ENCODE measurements around the gene ABTB2.

Gene ABTB2

DNA sequence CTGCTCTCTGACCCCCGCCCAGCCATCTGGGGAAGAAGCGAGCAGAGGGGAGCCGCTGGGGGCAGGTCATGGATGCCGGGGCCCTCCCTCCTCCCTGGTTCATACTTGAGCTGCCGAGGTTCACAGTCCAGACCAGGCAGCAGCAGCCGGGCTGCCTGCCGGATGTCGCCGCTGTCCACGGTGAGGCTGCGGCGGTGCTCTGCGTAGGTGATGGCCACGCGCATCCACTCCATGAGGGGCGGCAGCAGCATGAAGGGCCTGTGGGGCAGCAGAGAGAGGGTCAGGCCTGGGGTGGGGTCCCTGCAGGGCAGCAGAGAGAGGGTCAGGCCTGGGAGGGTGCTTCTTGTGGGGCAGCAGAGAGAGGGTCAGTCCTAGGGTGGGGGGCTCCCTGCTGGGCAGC is 184.8 kb downstream of the ABTB2 start:
- DNase-seq (ENCODE audit: low spot score) = no peak

DNA sequence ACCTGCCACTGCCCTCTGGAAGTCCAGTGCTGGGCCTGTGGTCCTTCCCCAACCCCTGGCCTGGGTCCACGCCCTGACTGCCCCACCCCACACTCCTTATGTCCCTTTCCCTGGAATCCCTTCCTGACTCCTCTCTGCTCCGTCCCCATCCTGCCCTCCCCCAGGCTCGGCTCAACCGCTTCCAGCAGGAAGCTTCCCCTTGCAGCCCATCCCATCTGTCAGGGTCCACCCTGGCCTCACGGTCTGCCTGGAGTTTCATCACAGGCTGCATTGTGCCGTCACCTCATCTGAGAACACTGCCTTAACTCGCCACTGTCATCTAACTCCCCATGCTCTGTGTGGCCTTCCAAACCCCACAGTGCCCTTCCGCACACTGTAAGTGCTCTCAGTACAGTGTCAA is 188.1 kb downstream of the ABTB2 start:
- DNase-seq (ENCODE audit: low spot score) = no peak

DNA sequence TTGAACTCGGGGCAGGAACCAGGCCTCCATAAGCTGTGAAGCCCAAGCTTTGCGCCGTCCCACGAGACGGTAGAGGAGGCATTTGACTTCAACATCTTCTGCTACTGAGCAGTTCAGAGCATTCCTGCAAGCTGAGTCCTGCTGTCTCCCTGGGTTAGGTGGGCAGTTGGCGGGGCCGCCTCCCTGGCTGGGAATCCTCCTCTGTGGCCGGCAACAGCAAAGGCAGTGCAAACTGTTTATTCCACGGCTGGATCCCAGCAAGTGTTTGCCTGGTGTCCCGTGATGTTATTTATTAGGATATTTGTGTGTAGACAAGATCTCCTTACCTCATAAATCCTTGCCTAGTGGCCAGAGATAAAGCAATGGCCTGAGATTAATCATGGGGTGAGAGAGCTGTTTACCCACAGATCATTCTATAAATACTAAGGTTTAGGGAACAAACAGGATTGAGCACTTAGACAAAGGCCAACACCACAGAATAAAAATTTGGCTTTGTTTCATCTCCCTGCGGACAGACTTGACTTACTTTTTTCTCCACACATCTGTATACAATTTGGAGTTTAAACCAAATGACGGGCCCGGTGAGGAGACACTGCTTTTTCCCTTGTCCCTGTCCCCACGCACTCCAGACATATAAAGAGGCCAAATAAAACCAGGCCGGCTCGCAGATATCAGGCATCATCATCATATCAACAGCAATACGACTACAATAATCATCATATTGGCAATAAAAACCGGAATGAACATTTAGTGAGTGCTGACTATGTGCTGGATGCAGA is 189.0 kb downstream of the ABTB2 start:
- no peak for DNase-seq (ENCODE audit: low spot score)

DNA sequence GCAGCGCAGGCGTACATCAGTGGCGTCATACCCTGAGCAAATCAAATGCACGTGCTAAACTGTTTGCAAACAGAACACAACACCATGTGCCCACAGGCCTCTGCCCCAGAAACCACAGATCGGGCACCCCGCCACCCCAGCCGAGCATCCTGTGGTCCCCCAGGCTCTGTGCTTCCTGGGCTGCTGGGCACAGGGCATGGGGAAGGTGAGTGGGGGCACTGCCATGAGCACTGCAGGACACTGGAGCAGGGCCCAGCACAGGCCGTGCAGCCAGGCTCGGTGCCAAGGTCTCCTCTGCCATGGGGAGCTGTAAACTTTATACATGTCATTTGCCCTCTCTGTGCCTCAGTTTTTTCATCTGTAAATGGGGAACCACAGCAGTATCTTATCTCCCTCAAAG is 189.8 kb downstream of the ABTB2 start:
- DNase-seq (ENCODE audit: low spot score) = no peak

DNA sequence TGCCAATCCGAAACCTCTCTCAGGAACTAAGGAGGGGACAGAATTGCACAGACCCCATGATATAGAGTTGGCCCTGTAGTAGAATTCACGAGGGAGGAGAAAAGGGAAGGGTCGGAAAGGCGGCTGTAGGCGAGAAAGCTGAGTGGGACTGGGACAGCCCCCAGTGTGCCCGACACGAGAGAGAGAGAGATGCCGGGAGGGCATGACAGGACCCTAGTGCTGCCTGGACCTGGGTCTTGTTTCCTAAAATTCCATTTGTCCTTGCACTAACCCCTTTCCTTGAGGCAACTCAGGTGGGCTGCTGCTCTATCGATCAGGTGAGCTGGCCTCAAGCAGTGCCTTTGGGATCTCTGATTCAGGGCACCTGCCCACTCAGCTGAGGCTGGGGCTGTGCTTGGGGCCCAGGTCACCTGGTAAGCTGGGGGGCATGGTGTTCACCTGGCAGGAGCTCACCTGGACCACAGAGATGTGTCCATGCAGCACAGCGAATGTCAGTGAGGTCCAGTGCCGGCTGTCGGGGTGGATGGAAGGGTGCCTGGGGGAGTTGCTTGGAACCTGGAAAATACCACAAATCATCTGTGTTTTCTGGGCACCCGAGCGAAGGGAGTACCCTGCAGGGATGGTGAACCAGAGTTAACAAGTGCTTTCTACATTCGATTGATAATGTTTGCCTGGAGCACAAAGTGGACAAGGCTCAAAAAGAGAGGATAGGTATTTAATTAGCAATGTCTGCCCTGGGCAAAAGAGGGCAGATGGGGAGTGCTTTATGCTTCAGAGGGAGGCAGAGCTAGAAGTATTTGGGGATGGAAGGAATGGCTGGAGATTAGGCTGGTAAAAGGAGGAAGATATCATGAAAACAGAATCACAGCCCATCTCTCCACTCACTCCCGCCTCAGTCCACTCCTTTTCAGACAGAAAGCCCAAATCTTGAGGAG is 190.7 kb downstream of the ABTB2 start:
- no peak for DNase-seq (ENCODE audit: low spot score)

DNA sequence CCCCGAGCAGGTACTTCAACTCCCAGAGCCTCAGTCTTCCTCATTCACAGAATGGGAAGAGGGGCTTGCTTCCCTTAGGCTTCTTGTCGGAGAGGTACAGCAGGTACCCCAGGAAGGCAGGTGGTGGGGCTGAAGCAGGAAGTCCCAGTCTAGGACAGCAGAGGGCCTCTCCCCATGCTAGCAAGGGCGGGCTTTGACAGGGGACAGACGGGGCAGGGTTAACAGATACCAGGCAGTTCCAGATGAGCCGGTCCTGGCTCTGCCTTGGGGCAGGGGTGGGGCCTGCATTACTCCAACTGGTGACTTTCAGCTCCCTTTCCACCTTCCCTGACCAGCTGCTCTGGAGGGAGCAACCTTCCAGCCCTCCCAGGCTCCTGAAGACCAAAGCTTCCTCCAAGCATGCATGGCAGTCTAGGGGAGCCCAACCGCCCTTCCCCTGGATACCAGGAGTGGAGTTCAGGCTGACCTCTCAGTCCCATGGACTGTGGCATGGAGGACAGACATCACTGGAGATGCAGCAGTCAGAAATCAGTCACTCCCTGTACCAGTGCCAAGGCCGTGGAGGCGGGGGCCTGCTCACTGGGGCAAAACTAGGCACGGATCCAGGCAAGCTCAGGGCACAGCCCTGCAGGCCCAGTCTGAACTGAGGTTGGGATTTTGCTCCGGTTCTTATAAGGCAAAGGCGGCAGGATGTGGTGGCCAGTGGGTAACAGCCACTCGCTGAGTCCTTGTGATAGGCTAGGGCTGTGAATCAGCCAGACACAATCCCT is 191.8 kb downstream of the ABTB2 start:
- no peak for DNase-seq (ENCODE audit: low spot score)

DNA sequence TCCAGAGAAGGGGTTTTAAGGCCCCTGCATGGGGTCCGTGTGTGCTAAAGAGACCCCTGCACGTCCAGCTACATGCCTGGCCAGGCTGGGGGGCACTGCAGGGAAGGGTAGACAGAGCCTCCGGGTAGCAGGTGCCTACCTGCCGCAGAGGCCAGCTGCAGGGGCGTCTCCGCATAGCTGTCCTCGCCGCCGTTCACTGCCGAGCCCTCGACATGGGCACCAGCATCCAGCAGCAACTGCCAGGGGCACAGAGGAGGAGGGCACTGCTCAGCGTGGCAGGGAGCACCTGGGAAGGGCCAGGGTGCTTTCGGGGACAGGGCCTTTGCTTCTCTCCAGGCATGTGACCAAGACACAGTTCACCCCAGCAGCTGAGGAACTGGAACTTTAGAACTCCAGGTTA is 192.7 kb downstream of the ABTB2 start:
- DNase-seq (ENCODE audit: low spot score) = no peak

DNA sequence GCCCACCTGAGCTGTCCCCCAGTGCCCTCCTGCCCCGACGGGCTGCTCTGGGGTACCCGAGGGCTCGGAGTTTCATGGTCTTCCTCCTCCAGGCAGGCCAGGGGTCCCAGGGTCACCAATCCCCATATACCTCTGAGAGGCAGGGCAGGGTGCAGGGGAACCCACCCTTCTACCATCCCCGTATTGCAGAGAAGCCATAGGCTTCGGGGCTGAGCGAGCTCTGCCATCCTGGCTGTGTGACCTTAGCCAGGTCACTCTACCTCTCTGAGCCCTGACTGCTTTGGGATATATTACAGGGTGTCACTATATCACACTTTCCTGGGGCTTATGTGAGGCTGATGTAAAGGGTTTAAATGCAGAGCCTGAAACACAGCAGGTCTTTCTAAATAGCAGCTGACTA is 195.0 kb downstream of the ABTB2 start:
- no peak for DNase-seq (ENCODE audit: low spot score)

DNA sequence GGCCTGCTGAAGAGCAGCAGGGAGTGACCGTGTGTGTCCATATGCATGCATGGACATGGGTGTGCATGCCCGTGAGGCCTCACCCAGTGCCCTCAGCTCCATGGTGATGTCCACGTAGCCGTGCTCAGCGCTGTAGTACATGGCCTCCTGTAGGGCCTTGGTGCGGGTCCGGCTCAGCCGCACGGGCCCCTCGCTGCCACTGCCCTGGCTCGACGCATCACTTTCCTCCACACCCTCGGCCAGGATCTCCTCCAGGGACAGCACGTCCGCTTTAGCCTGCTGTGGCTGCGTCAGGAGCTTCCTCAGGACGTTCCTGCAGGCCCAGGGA is 195.4 kb downstream of the ABTB2 start:
- DNase-seq (ENCODE audit: low spot score) = no peak

DNA sequence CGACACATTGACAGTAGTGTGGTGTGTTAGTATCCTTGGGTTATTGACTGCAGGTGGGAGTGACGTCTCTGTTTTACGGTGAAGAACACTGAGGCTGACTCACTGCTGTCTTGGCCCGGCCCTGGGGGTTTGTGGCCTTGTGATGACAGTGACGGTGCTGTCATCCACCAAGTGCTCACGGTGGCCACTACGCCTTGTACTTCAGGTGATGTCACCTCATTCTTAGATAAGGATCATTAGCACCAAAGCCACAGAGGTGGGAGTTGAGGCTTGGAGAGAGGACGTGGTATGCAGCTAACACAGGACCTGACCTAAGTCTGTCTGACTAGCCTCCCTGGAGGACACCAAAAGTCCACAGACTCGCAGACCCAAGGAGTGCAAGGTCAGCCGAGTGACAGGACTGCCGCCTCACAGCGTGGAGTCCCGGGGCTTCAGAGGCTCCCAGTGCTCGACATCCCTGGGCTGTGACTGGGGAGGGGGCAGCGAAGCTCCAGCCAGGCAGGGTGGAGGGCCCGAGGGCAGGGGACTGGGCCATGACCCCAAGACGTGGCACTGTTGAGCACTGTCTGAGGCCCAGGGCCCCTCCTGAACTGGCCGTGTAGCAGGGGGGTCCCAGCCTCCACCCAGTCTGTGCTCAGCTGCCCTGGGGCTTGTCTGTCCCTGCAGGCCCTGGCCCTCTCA is 195.9 kb downstream of the ABTB2 start:
- no peak for DNase-seq (ENCODE audit: low spot score)

DNA sequence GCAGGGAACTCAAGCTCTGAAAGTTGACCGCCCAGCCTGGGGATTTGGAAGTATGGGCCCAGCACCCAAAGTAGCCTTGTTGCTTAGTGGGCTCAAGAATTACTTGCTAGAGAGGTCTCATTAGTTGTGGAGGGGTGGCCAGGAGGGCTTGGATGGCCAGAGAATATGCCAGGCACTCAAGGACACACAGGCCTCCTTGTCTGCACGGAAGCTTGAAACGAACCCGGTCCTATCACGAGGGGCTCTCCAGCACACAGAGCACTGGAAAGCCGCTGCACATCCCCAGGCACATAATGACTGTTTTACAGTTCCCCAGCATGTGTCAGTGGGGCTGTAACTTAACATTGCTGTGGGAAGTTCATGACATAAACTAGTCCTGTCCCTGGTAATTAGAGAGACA is 196.4 kb downstream of the ABTB2 start:
- DNase-seq (ENCODE audit: low spot score) = no peak

DNA sequence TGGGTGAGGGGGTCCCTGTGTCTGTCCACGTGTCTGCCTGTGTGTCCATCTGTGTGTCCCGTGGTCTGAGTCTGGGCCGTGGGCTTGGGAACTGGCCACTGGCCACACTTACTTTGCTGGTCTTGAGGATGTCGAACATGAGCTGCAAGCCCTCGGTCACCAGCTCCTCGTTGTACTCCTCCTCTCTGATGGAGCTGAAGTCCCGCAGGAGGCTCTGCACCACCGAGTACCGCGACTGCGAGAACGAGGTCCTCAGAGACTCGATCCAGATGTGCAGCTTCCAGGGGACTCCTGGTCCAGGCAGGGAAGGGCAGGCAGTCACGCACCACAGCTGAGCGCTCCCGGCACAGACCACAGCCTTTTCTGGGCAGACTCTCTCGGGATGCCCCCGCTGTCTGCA is 197.0 kb downstream of the ABTB2 start:
- DNase-seq (ENCODE audit: low spot score) = no peak

DNA sequence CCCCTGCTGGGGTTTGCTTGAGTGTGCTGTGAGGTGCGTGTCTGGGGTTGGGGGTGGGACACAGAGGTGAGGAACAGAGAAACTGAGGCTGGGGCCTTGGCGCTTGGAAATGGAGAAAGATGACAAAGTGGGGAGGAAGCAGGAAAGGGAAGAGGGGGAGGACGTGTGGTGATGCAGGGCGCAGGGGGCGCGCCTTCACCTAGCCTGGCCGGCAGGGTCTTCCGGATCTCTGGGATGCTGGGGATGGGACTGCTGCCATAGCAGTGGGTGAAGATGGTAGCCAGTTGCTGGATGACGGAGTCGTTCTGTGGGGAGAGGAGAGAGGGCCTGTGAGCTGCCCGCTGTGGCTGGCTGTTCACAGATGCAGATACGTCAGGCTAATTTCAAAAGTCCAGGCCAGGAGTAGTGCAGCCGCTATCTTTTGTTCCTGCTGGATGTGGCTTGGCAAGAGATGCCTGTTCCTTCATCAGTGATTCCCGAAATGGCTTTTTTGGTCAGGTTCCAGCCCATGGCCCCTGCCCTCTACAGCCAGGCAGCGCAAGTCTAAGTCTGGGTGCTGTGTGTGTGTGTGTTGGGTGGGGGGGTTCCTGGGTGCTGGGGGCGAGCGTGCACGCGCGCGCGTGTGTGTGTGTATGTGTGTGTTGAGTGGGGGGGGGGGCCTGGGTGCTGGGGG is 197.6 kb downstream of the ABTB2 start:
- DNase-seq (ENCODE audit: low spot score) = no peak

DNA sequence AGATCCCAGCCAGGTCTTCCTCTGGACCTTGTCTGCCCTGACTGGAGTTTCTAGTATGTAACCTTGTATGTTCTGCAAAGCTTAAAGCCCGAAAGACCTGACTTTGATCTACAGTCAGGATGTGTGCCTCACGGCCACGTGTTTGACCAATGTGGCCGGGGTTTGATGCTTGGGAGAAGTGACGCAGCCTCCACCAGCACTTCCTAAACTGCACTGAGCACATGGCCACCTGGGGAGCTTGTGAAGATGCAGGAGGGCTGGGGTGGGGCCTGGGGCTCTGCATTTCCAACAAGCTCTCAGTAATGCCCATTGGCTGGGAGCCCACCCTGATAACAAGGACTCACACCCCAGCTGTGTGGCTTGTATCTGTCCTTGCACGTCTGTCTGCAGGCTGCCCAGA is 199.1 kb downstream of the ABTB2 start:
- DNase-seq (ENCODE audit: low spot score) = no peak

DNA sequence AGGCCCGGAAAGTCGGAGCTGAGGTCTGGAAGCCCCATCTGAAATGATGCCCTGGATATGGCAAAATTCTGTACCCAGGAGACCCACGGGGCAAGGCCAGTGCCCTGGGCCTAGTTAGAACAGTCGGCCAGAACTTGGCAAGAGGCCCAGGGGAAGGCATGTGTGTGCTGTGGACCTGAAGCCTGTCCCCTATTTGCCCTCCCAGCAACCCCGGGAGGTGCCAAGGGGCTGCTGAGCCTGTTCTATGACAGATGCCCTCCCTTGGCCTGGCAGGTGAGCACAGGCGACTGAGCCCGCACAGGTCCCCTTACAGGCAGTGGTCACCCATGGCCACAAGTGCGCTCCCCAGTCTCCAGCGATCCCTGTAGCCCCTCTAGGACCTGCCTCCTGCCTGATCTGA is 200.6 kb downstream of the ABTB2 start:
- no peak for DNase-seq (ENCODE audit: low spot score)

DNA sequence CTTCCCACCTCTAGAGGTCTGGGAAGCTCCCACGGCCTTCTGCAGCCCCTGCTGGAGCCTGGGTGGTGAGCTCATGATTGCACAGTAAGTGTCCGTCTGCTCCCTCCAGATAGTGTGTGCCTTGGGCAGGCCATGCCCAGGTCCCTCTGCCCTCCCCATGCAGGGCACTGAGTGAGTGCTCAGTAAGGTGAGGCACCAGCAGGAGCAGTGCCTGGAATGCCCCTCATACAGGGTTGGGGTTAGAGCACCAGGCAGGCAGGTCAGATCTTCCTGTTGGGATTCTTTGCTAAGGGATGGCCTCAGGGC is 202.1 kb downstream of the ABTB2 start:
- no peak for DNase-seq (ENCODE audit: low spot score)

DNA sequence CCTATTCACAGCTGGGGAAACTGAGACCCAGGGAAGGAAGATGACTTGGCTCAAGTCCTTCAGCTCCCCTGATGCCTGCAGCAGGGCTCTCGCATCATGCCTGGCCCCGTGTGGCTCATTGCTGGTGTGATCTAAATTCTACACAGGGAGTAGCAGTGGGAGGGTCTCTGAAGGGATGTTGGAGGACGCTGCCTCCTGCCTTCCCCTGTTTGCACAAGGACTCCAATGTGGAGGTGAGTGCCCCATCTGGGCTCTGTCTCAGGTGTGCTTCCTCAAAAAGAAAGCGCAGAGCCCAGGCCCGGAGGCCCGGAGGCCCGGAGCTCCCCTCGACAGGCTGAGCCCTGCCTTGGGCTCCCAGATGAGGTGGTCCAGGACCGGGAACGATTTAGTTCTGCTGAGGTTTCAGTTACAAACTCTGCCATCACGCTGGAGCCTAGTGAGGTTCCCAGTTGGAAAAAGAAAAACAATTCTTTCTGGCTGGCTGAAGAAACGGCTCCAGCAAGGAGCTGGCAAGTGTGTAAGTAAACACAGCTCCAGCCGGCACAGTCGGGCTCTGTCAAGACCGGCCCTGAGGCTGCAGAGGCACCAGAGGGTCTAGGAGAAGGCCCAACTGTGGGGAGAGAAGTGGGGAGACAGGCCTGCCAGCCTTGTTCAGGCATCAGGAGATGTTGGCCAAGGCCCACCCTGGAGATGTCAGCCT is 202.6 kb downstream of the ABTB2 start:
- no peak for DNase-seq (ENCODE audit: low spot score)

DNA sequence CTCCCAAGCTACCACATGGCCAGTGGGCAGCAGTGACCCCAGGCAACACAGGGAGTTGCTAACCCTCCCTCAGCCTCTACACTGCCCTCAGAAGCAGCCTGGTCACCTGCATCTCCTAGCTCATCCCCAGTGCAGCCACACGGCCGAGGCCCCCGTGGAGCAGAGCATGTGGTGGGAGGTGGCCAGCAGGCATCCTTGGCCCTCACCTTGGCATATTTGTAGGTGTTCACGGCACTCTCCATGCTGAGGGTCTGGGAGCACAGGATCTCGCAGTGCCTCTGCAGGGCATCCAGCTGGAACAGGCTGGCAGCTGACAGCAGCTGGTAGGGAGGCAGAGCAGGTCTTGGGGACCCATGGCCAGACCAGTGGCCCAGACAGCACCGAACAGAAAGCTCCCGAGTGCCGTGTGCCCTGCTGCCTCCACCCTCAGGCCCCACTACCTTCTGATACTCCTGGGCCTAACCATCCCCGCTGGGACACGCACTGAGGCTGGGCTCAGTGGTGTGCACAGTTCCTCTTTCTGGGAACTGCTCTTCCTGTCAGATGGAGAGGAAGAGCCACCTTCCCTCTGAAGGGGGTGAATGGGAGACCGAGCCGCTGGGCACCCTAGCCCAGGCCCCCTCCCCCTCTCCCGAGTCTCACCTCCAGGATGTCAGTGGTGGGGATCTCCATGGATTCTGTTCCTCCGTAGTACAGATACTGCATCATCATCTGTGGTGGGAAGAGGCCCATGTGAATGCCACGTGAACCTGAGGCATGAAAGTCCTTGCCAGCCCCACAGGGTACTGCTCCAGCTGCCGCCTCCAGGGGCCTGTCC is 203.5 kb downstream of the ABTB2 start:
- no peak for DNase-seq (ENCODE audit: low spot score)

DNA sequence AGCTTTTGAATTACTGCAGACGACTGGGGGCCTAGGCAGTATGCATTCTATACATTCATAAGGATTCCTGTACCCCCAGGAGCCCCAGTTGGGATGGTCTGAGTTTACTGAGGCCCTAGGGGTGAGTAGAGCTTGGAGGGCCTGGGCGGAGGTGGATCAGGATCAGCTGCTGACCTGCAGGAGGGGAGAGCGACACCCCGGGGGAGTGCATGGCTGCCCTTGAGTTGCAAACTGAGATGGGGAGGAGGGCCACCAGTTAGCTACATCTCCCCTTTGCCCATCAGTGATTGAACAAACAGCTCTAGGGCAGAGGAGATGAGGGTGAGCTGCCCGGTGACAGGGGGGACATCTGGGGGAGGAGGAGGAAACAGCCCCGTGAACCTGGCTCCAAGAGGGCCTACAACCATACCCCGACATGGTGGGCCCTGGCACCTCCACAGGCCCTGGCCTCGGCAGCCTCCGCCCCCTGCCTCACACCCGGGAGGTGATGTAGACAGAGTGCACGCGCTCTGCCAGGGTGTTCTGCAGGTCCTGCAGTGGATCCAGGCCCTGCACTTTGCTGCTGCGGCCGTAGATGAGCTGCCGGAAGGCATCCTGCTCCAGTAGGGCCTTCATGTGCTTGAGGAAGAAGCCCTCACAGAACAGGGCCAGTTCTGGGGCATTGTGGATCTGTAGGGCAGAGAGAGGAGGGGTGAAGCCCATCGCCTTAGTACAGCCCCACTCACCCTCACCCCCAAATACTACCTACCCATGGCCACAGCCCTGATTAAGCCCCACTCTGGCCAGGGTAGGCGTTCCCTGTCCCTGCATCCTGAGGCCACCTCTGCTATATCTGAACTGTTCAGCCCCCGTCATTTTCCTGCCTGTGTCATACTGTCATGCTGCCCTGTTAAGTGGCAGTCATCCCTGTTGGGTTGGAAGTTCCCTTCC is 205.6 kb downstream of the ABTB2 start:
- DNase-seq (ENCODE audit: low spot score) = no peak

Measured in SK-N-DZ (cell line).